OCI-LY7 (cell line): ENCODE measurements around the gene ERICH6. TPM values are rescaled to one million over a fixed set of nuclear protein-coding genes. Genes with fewer than 3 reads are reported as not detected.

Source experiments
- BruUV-seq: library from RNA; stranded (reverse); fragments of 400-500 nt; replicated peaks from 2 replicates; lab custom pipeline; 2021; lab: Mats Ljungman, UMichigan
- CTCF ChIA-PET: fragments of 300-600 bp; sonication (Branson Sonifier 250); formaldehyde crosslinking; loops from one replicate; lab custom pipeline; 2022; ENCODE audit warnings: antibody characterized with exemption; ENCODE audit not compliant: unreplicated experiment; lab: Charles Lee
- POLR2A ChIA-PET: fragments of 300-600 bp; sonication (Branson Sonifier 250); formaldehyde crosslinking; loops from one replicate; lab custom pipeline; 2022; ENCODE audit warnings: antibody characterized with exemption; lab: Charles Lee
- DNase-seq: peaks from one replicate; pipeline ENCODE4 v3.0.0-alpha.2; 2015; ENCODE audit warnings: low spot score
- H2AFZ ChIP-seq: fragments of 200-600 bp; sonication (generic), shearing (Covaris generic); 2 replicates; pipeline ENCODE4 v1.6.1; 2014; ENCODE audit warnings: mild to moderate bottlenecking, antibody characterized with exemption, low read length, moderate library complexity
- H3K27ac ChIP-seq: fragments of 200-600 bp; sonication (generic); 2 replicates; pipeline ENCODE4 v1.5.1; 2014; ENCODE audit warnings: mixed run types, low read depth, mild to moderate bottlenecking, moderate library complexity, low read length, inconsistent platforms; ENCODE audit not compliant: poor library complexity, severe bottlenecking
- H3K36me3 ChIP-seq: fragments of 200-600 bp; sonication (generic); 2 replicates; pipeline ENCODE4 v1.6.1; 2014; ENCODE audit warnings: mild to moderate bottlenecking, antibody characterized with exemption, low read length, moderate library complexity, mixed read lengths; ENCODE audit not compliant: insufficient read depth
- H3K4me1 ChIP-seq: fragments of 200-600 bp; sonication (generic); 2 replicates; pipeline ENCODE4 v1.5.1; 2014; ENCODE audit warnings: mild to moderate bottlenecking, low read length; ENCODE audit not compliant: insufficient read depth, poor library complexity, severe bottlenecking
- H3K4me2 ChIP-seq: fragments of 200-600 bp; sonication (generic); 2 replicates; pipeline ENCODE4 v1.6.1; 2014; ENCODE audit warnings: mild to moderate bottlenecking, low read length
- H3K4me3 ChIP-seq: fragments of 200-600 bp; sonication (generic); 2 replicates; pipeline ENCODE4 v1.5.1; 2014; ENCODE audit warnings: mild to moderate bottlenecking, low read depth, low read length; ENCODE audit not compliant: poor library complexity, severe bottlenecking
- H3K79me2 ChIP-seq: fragments of 200-600 bp; sonication (generic); 2 replicates; pipeline ENCODE4 v1.6.1; 2016; ENCODE audit warnings: low read depth, mild to moderate bottlenecking, low read length, moderate library complexity, mixed read lengths; ENCODE audit not compliant: insufficient read depth
- H3K9me2 ChIP-seq: fragments of 200-600 bp; sonication (generic); 2 replicates; pipeline ENCODE4 v1.6.1; 2016; ENCODE audit warnings: mild to moderate bottlenecking, low read length, mixed read lengths; ENCODE audit not compliant: insufficient read depth
- H3K9me3 ChIP-seq: fragments of 200-600 bp; sonication (generic); 2 replicates; pipeline ENCODE4 v1.6.1; 2014; ENCODE audit warnings: mild to moderate bottlenecking, mixed run types, low read length, mixed read lengths
- H4K20me1 ChIP-seq: fragments of 200-600 bp; sonication (generic); 2 replicates; pipeline ENCODE4 v1.6.1; 2014; ENCODE audit warnings: mild to moderate bottlenecking, antibody characterized with exemption, low read length, moderate library complexity, mixed read lengths; ENCODE audit not compliant: insufficient read depth
- CTCF ChIP-seq: fragments of 200-600 bp; sonication (generic); conservative IDR thresholded peaks from 2 replicates; pipeline ENCODE4 v1.5.1; 2014; ENCODE audit warnings: mild to moderate bottlenecking, antibody characterized with exemption, low read length, moderate library complexity, mixed read lengths
- EZH2phosphoT487 ChIP-seq: fragments of 200-600 bp; sonication (generic); IDR thresholded peaks from 2 replicates; pipeline ENCODE4 v1.6.1; 2018; ENCODE audit warnings: low read depth, borderline replicate concordance, mild to moderate bottlenecking, mixed run types, antibody characterized with exemption, low read length, moderate library complexity, mixed read lengths
- intact Hi-C: fragments of 100-400 bp; cut with micrococcal nuclease; formaldehyde crosslinking; loops from one replicate; pipeline ENCODE4 v1.10.0; 2022; ENCODE audit not compliant: unreplicated experiment
- total RNA-seq, 2 experiments: library from RNA; depleted of rRNA in 1 of 2; stranded (reverse); fragments of >200 nt in 1 of 2; shearing (Covaris generic) in 1 of 2; gene quantifications; 2 replicates each; pipeline ENCODE4 v1.2.3, GENCODE V29; 2014 to 2022

The ERICH6 gene
- total RNA-seq, 2 experiments from 2014 or later, result 0.38 to 0.41 TPM

- H4K20me1 ChIP-seq, result peaks cover 7% of the 10 kb centered on the region; the same call in 1 of the 2 replicates
Measured at GRCh38 chr3:150744041-150744918, 40.6 kb upstream of the ERICH6 start.

GRCh38 chr3:150743508-150743907, 39.8 kb upstream of the ERICH6 start:
- intact Hi-C loops, result no loop called here
- peaks cover 5% of the 10 kb centered on the region; the same call in 1 of the 2 replicates for H4K20me1 ChIP-seq
- no peak overlapping the region for H3K4me2 ChIP-seq
- ChIA-PET CTCF (no interaction called here), POLR2A (interaction anchor here (0.6 to 2.0 kb wide), 5 partner anchors 16 to 44 kb away, joined by 3 to 5 read pairs (median 3); partner anchors contain the start of gene SIAH2)
- no peaks in the 10 kb centered on the region for H3K9me3 ChIP-seq
- H3K4me3 ChIP-seq, result no peak overlapping the region
- H3K79me2 ChIP-seq, result no peaks in the 10 kb centered on the region
- BruUV-seq, result no TSS peak
- no peaks in the 10 kb centered on the region for H3K9me2 ChIP-seq
- no peak overlapping the region for H2AFZ ChIP-seq
- TF ChIP-seq CTCF, result no peak
- no peak for TF ChIP-seq EZH2phosphoT487
- DNase-seq, result no peak
- peaks cover 17% of the 10 kb centered on the region for H3K4me1 ChIP-seq
- no peak overlapping the region for H3K27ac ChIP-seq
- H3K36me3 ChIP-seq, result 0 out of 2 replicates have a peak, but pooled peaks cover 7% of the 10 kb centered on the region

More at GRCh38 chr3:150744041-150744918, 40.6 kb upstream of the ERICH6 start:
- intact Hi-C loops, result no loop called here
- Histone ChIP-seq H3K9me2 (no peaks in the 10 kb centered on the region), H3K9me3 (no peaks in the 10 kb centered on the region), H3K79me2 (no peaks in the 10 kb centered on the region), H2AFZ (no peak overlapping the region), H3K27ac (no peak overlapping the region), H3K4me3 (no peak overlapping the region), H3K4me1 (peaks cover 10% of the 10 kb centered on the region), H3K4me2 (no peak overlapping the region), H3K36me3 (0 out of 2 replicates have a peak, but pooled peaks cover 7% of the 10 kb centered on the region)
- no TSS peak for BruUV-seq
- no peak for DNase-seq
- ChIA-PET POLR2A (interaction anchor here (1.1 to 2.0 kb wide), 3 partner anchors 15 to 19 kb away, joined by 3 to 5 read pairs (median 5); partner anchors contain the start of gene SIAH2), CTCF (no interaction called here)
- TF ChIP-seq EZH2phosphoT487 (no peak), CTCF (no peak)
